GM04504 (cell line): ENCODE measurements around the gene ITK.

Experiments used
- DNase-seq: peaks from one replicate; pipeline ENCODE4 v3.0.0-alpha.2; 2012; ENCODE audit warnings: low read depth

ITK gene

DNA sequence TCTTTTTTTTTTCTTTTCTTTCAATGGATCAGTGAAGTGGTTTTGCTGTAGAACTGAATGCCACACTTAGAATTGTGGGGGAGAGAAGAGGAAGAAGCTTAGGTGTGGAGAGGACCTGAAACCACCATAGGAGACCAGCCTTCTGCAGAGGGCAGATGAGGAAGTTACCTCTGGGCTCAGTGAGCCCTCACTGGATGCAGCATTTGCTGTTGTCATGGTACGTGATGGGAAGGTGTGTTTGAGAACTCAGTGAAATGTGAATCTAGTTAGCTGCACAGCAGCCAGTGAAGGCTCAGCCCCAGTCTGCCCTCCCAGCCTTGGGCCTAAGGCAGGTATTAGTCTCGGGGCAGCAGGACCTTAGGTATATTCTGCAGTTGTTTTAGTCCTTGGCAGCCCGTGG lies 102.8 kb downstream of the ITK start:
- no peak for DNase-seq

DNA sequence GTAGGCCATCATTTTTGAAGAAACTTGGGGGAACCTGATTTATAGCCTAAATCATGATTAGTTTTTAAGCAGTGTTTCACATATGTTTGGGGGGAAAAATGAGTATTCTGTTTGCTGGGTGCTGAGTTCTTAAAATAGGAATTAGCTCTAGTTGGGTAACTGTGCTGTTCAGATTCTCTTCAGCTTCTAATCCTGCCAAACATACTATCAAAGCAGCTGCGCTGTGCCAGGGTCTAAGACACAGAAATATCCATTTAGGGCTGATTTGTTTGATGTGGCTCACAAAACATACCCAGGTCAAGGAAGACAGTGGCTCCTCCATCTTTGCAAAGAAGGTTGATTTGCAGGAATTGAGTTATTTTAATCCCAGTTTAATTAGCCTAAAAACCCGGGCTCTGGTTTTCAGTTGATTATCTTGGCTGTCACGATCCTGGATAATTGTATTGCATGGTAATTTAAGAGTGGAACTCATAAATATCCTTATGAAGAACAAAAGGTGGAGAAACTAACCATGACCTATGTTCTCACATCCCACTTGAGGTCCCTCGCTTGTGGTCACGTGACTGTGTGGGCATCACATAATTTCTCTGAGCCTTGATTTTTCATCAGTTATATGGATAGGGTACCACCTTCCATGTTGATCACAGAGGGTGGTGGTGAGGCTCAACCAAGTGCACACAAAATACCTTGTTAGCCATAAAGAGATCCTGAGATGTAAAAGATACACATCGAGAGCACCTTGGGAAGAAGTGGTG lies 104.0 kb downstream of the ITK start:
- DNase-seq = no peak

DNA sequence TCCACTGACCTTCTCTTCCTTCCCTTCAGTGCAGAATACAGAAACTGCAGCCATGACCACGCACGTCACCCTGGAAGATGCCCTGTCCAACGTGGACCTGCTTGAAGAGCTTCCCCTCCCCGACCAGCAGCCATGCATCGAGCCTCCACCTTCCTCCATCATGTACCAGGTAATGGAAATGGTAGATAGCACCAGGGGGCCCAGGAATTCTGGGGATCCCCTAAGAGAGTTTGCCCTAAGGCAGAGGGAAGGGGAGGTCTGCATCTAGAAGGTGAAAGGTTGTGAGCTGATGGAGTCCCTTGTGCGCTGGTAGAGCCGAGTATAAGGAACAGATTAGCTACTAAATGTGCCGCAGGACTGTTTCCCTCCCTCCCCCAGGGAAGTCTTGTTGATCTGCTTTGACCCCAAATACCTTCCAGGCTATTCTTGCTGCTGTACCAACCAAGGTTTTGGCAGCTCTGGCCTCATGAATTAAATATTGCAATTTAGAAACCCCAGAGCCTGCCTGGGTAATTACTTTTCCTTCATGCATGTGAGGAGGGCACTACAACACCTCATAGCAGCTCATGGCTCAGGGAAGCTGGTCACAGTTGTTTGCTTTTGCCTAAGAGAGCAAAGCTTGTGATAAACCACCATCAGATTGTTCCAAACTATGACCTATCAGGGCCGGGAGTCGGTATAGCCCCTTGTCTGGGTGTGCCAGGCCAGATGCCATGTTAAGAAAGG lies 104.8 kb downstream of the ITK start:
- DNase-seq = no peak

DNA sequence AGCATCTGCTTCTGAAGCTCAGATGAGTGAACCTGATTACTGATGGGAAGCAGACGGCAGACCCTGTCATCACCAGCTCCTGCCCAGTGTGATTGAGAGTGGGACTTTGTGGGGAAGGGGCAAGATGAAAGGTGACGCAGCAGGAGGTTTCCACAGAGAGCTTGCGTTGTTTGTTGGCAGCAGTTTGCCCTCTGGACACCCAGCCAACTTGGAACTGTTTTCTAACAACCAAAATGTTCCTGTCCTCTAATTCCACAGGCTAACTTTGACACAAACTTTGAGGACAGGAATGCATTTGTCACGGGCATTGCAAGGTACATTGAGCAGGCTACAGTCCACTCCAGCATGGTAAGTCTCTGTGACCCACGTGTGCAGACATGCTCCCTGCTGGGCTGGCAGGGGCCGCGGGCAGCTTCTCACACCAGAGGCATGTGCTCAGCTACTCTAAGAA lies 106.1 kb downstream of the ITK start:
- DNase-seq = no peak

DNA sequence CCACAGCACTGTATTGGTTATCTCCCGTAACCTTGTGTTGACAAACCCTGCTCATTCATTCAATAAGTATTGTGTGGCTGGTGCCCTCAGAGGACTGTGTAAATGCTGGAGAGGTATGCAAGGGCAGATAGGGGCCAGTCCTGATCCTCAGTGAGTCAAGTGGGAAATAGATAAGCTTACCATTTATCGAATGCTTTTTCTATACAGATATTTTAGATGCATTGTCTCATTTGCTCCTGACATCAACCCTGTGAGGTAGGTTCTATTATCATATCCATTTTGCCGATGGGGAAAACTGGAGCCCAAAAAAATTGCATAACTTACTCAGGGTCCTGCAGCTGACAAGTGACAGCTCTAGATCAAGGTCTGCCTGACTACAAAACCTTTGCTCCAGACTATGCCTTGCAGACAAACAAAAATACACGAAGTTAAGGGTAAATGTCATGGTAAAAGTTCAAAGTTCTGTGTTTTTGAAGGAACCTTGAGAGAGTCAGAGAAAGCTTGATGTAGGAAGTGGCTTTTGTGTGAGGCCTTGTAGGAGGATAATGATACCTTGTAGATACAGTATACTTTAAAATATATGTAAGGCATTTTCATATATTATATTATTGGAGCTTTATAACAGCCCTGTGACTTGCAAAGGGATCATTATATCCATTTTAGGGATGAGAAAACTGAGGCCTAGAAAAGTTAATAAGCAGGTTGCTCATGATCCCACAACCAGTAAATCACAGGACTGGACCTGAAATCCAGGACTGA lies 107.9 kb downstream of the ITK start:
- no peak for DNase-seq

DNA sequence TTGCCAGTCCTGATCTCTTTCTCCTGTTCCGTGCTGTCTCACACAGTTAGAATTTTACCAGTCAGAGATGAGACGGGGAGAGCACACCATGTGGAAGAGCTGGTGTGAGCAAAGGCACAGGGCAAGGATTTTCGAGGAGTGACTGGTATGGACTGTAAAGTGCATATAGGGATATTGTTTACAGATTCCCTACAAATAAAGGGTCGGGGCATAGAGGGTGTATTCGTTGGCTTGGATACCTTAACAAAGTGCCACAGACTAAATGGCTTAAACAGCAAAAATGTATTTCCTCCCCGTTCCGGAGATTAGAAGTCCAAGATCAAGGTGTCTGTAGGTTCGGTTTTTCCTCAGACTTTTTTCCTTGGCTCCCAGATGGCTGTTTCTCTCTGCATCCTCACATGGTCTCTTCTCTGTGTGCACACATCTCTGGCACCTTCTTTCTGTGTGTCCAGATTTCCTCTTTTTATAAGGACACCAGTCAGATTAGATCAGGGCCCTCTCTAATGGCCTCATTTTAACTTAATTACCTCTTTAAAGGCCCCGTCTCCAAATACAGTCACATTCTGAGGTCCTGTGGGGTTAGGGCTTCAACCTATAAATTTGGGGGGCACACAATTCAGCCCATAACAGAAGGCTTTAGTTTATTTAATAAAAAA lies 108.7 kb downstream of the ITK start:
- DNase-seq = no peak

DNA sequence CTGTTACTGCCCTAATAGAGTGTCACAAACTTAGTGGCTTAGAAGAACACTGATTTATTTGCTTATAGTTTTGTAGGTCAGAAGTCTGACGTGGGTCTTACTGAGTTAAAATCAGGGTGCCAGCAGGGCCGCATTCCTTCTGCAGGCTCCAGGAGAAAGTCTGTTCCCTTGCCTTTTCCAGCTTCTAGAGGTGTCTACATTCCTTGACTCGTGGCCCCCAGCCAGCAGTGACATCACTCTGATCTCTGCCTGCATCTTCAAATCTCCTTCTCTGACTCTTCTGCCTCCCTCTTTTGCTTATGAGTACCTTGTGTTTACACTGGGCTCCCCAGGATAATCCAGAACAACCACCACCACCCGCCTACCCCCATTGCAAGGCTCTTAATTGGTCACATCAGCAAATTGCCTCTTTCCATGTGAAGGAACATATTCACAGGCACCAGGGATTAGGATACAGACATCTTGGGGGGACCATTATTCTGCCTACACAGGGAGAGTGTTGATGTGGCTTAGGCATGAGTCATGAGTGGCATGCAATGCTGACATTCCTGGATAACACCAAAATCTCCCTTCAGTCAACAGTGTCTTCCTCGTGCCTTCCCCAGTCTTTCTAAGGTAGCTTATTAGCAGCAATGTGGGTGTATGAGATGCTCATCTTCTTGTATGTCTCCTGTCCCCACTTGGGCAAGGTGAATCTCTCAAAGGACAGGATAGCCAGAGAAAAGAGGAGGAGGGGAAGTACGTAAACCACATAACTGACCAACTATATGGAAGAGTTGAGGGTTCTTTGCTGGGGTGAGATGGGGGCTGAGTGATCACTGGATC lies 109.7 kb downstream of the ITK start:
- peak; percentile 39 for DNase-seq

DNA sequence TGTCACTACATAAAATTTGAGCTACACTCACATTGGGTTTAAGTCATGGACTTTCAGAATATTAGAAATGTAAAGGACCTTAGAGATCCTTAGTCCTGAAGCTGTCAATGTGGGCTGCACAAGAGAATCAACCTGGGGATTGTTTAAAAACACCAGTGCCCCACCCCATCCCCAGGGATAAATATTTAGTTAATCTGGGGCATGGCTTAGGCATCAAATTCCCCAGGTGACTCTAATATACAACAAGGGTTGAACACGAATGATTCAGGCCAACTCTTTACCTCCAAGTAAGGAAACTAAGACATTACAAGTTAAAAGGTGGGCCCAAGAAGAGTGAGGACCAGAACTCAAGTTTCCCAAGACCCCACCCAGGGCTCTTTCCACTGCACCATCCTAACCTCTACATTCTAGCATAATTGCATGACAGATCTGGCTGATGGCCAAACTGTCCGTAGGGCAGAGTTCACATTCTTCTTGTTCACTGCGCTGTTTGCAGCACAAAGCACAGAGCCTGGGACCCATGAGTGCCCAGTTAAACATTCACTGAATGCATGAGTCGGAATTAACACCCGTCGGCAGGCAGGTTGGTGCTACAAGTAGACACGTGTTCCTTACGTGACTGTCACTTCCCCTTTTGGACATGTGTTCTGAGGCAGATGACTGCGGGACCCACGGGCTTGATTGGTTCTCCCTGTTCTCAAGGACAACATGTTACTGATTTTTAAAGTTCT lies 110.5 kb downstream of the ITK start:
- no peak for DNase-seq

DNA sequence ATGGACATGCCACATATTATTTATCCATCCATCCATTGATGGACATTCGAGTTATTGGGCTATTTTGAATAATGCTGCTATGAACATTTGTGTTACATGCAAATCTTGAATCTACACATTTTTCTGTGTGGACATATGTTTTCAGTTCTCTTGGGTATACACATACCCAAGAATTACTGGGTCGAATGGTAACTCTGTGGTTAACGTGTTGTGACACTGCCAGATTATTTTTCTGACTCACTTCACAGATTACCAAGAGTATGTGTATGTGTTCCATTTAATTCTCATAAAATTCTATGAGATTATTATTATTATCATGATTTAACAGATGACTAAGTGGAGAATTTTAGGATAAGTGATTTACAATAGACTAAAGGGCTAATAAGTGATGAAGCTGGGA lies 112.0 kb downstream of the ITK start:
- DNase-seq = no peak

DNA sequence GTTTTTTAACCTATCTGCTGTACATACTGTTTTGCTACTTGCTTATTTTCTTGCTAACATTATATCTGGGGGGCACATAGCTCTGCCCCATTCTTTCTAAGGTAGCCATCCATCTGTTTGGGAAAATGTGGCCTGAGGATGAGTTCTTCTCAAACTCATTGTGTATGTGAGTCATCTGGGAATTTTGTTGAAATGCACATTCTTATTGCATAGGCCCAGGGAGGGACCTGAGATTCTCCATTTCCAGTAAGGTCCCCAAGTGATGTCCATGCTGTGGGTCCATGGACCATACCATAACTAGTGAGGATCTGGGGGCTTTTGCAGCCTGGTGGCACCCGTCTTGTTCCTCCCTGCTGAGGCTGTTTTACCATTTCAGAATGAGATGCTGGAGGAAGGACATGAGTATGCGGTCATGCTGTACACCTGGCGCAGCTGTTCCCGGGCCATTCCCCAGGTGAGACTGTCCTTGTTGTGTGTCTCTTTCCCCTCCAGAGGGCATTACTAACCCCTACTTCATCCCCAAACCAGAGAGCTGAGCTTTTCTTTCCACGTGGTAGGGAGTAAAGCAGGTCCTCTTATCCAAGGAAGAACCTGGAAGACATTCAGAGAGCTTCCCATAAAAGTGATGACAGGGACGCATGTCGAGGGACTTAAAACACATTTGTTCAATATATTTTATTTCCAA lies 113.9 kb downstream of the ITK start:
- DNase-seq = no peak

DNA sequence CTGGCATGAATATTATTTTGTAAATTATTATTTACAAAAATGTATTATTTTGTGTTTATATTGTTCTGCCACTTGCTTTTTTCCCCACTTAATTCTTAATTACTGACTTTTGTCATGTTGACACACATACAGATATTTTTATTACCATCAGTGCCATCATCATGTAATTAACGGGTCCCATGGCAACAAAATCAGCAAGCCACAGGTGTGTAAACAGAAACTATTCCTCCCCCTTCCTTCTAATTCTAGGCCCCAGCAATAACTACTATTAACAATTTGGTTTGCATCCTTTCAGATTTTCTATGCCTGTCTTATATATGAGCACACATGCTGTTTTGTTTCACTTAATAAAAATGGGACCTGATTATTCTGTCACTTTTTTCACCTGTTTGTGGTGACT lies 114.6 kb downstream of the ITK start:
- DNase-seq = no peak

DNA sequence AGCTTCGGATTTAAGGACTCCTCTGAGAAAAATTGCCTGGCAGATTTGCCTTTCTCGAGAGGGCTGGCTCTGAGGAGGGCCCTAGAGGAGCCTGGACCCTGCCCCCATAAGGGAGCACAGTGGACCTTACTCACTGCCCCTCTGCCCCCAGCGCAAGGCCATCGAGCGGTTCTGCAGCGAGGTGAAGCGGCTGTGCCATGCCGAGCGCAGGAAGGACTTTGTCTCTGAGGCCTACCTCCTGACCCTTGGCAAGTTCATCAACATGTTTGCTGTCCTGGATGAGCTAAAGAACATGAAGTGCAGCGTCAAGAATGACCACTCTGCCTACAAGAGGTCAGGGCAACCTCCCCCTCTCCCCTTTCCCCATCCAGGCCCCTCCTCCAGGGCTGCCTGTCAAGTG lies 119.9 kb downstream of the ITK start:
- DNase-seq = no peak

DNA sequence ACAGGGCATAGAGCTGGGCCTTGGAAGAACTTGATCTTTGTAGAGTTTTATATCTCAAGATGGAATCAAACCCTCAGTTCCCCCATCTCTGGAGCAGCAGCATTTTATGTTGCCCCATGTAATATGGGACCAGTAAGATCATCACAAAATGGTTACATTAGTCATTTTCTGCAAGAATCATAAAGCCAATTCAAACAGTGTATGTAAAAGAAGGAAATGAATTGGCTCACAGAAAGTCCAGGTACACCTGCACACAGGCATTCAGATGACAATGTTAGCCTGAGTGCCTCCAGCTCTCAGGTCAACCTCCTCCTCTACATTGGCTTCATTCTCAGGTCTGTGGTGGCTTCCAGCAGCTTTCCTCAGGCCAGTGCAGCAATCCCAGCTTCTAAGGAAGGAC lies 120.4 kb downstream of the ITK start:
- no peak for DNase-seq

DNA sequence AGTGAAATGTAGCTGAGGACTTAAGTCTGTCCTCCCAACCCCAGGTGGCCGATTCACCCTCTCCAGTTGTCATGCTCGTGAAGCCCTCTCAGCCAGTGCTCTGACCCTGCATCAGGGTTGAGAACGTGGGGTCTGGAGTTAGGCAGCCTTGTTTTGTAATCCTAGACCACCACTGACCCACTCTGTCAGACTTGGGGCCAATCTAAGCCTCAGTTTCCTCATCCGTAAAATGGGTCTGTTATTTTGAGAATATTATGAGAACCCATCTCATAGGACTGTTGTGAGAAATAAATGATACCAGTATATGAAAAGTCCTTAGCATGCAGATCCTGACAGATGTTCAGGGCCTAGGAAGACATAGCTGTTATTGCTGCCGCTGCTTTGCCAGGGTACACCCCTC lies 122.4 kb downstream of the ITK start:
- no peak for DNase-seq

DNA sequence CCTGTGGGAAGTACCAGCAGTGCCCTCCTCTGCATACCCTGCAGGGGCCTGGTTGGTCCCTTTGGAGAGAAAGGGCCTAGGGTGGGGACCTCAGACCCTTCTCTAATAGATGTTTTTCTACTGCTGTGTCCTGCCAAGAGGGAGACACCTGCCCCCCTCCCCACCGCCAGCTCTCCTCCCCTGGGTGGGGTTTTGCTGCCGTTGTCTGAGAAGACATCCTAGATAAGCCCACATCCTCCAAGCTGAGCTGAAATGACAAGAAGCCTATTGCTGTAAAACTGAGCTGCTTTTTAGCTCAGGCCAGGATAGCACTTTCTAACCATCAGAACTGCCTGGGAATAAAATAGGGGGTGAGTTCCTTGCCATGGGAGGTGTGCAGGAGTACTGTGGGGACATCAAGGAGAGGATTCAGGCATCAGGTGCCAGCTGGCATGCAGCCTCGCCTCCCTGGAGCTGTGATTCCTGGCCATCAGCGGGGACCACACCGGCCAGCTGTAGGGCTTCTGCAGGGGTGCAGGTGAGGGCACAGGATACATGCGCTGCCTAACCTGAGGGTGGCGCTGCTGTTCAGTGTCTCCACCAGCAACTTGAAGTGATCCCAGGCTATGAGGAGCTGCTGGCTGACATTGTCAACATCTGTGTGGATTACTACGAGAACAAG lies 123.2 kb downstream of the ITK start:
- no peak for DNase-seq
